Midbrain (tissue), 1 donor: Measurements from ENCODE around the gene LRRTM4.

Experiments used
- DNase-seq: peaks from one replicate; lab custom pipeline; 2025; lab: John Stamatoyannopoulos, UW

LRRTM4 gene

DNA sequence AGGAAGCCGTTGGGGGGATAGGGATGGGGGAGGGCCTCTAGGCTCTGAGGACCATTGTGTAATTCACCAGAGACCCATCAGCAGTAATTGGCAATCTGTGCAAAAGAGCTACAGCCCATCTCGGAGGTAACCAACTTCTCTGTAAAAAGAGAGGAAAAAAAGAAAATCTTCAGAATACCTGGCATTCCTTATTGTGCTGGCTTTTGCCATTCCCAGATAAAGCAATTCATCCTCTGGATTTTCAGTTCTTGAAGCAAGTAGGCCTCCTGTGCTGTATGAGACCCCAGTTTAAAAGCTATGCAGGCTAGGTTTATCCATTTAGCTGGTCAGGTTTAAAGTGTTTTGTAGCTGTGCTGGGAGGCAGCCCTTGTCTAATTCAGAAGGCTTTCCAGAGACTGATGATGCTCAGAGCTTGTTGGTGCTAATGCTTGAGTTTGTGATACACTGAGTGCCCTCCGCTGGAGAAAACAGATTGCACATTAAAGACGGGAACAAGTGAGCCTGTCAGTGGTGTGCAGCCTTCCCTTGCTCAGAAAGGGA lies at the start of gene LRRTM4:
Gene LRRTM4 (minus strand): TSS at position 446 of the 540 bp plus-strand sequence.
- peak; percentile 79 for DNase-seq

DNA sequence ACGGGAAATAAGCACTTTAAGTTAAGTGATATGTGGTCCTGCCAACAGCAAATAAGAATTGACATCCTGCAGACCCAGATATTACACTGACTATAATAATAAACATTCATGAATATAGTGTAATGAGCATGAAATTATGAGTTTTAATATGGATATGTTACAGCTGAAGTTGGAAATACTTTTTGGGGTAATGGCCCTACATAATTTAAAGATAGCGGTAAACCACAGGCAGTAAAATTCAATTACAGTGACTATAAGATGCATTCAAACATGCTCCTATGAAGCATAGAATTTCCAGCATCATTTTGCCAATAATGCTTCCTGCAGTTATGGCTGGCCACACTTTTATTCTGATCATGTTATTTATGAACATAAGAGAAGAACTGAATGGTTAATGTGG lies 49.4 kb upstream of the LRRTM4 start:
- no peak for DNase-seq

DNA sequence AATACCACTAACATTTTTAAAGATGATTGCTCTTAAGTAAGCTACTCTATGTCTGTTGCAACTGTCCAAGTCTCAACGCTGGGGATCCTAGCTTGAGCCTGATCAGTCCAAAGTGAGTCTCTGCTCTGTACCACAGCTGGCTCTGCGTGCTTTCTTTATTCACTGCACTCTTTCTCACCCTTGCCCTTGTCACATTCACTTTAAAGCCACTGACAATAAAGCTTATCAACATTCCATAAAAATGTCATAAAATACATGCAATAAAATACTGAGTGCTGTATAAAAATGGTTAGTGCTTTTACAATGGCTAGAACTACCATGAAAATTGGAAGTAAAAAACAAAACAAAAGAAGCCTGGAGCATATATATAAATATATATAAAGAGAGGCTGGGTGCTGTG lies 45.5 kb upstream of the LRRTM4 start:
- DNase-seq = no peak

- no peak for DNase-seq
These were observed 44.4 kb upstream of the LRRTM4 start for GRCh38 chr2:77566582-77566981.

DNA sequence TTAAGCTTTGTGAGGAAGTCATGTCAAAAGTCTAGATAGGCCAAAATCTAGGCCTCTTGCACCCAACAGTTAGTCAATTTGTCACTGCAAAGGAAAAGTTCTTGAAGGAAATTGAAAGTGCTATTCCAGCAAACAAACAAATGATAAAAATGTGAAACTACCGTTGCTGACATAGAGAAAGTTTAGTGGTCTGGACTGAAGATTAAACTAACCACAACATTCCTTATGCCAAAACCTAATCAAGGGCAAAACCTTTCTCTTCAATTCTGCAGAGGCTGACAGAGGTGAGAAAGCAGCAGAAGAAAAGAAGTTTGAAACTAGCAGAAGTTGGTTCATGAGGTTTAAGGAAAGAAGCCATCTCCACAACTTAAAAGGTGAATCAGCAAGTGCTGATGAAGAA lies 44.0 kb upstream of the LRRTM4 start:
- no peak for DNase-seq

DNA sequence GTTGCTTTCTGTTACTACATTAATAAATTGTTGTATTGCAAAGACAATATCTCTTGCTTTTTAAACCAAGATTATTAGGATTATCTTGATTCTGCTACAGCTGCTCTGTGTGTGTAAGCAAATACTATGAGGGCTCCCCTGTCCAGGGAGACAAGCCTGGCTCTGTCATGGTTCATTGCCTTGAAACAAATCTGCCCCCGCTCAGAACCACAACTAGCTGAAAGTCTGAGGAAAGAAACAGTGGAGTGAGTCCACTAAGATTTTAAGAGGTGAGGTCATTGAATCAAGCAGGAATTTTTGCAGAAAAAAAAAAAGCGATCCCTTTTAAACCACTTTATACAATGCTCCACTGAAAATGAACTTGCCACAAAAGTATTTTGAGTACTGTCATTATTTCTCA lies 30.8 kb upstream of the LRRTM4 start:
- DNase-seq = no peak

GRCh38 chr2:77538031-77538430 lies 15.9 kb upstream of the LRRTM4 start:
- no peak for DNase-seq

GRCh38 chr2:77522888-77523287 lies 712 bp upstream of the LRRTM4 start:
- DNase-seq = no peak

DNA sequence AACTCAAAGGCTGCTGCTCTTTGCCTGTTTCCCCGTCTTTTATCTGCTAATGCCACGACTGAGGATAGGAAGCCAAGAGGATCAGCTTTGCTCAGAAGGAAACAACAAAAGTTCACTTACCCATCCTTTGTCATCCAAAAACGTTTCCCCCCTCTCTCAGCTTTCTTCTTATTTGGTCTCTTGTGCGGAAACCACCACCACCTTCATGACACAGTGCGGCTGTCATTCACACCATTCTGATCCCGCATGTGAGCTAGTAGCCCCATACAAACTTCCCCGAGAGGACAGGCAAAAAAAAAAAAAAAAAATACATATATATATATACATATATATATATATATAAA lies 656 bp downstream of the LRRTM4 start:
- DNase-seq = no peak

DNA sequence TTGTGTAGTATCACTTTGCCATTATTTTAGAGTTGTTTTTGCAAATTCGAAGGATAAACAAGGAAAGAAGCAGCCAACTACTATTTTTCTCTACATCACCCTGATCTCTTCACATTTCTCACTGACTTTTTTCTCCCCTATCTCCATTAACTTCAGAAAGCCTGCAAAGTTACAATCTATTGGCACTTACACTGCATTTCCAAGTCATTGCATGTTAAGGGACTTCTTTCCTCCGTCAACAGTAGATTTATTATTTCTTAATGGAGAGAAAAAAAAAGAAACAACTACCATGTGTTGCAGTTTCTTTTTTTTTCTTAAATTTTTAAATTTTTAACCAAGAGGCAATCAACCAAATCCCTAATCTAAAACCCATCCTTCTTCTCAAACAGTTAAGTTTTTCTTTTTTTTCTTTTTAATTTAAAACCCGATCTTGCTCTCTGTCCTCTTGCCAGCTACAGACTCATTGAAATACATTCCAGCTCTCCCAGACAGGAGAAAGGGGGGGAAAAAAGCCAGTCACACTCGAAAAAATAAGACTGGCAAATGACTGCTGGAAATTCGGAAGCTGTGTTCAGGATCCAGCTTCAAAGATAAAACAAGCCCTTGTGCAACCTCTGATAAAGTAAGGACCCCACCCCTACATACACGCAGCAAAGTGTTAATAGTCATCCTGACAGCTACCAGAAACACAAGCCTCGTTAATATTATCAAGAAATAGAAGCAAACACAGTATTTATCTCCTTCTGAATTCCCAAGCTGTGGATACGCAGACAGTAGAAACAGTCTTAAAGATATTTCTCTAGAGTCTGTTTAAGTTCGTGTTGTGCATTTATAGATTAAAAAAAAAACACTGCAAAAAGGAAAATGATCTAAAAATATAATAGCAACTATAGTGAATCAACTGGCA lies 1.3 kb downstream of the LRRTM4 start:
- DNase-seq = no peak

DNA sequence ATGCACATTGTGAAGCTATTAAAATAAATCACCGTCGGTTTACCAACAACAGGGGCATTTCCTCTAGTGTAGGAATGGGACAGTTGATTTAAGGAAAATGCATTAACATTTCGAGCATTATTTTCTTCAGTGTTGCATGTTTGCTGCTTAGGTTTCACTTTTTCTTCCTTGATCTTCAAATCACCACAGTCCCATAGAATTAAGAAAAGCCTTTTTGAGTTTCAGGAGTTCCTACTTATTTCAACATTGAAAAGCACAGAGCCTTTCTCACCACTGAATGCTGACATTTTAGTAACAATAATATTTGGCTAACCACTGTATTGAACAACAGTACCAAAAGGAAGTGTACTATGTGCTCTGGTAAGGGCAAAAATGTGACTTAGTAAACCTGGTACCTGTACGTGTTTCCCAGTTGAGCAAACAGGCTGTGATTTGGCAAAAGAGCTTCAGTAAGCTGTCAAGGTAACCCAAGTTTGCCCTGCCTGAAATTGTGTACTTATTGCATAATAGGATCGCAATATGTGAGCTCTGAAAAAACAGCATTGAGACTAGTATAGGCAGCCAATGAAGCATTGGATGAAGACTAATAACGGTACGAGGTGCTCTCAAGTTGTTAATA lies 2.2 kb downstream of the LRRTM4 start:
- DNase-seq = no peak

GRCh38 chr2:77519164-77519887 lies 2.9 kb downstream of the LRRTM4 start:
- no peak for DNase-seq

- no peak for DNase-seq
These were observed 3.9 kb downstream of the LRRTM4 start for GRCh38 chr2:77518311-77518710.

DNA sequence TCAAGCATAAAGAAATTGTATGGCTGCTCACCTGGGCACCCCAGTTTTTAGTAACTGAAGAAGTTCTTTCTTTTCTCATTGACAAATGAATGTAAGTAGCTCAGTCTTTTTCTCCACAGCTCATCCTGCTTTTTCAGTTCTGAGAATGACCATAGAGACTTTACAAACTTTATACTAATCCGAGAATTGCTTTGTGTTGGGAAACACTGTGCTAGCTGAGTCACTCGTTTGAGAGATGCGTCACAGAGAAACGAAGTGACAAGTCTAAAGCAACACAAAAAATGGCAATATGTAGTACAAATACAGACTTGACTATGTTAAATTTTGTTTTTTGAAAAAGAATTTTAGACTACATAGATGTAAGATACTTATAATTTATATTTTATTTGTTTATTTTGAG lies 9.0 kb downstream of the LRRTM4 start:
- no peak for DNase-seq

DNA sequence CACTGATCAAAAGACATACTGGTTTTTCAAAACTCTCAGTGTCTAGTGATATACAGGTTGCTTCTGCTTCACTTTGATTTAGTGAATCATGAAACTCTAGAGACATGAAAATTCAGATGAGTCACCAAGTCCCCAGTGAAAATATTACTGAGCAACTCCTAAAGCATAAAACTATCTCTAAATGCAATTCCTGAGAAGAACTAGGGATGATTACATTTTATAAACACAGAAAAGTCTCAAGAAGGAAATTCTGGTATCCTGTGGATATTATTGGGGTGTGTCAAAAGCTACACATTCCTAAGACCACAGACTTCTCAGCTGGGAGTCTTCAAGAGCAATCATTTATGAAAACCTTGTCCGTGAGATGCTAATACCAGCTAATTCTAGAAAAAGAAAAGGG lies 9.7 kb downstream of the LRRTM4 start:
- no peak for DNase-seq

DNA sequence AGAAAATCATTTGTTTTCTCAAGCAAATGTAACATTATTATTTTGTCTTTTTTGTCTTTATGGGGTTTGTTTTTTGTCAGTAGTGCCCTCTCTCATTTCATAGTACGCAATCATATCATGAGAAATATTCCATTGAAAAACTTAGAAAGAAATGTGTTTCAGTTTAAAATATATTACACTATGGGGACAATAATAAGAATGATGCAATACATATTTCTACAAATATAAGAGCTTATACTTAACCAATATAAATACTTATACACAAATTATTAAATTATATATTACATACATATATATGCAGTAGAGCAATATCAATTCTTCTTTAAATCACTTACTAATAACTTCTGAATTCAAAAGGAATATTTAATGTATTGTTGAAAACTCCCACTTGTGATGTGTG lies 13.7 kb downstream of the LRRTM4 start:
- DNase-seq = no peak

GRCh38 chr2:77507657-77508056 lies 14.5 kb downstream of the LRRTM4 start:
- DNase-seq = no peak

DNA sequence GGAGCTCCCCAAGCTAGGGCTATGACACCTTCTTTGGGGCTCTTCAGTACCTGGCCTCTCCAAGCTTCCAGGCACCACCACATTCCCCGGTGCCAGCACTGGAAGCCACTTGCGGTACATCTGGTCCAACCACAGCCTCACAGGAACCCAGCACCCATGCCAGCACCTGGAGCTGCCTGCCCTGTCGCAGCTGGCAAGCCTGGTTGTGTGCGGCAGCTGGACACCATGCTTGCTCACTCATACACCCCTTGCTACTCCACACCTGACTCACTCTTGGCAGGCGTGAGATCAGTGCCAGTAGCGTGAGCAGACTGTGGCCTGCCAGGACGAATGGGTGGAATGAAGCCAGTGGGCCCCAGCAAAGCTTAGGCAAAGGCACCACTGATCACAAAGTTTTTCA lies 34.0 kb downstream of the LRRTM4 start:
- DNase-seq = no peak

- DNase-seq = no peak
These were observed 34.9 kb downstream of the LRRTM4 start for GRCh38 chr2:77487074-77487803.

- DNase-seq = no peak
These were observed 38.1 kb downstream of the LRRTM4 start for GRCh38 chr2:77484026-77484425.

GRCh38 chr2:77479895-77480294 lies 42.3 kb downstream of the LRRTM4 start:
- DNase-seq = no peak

DNA sequence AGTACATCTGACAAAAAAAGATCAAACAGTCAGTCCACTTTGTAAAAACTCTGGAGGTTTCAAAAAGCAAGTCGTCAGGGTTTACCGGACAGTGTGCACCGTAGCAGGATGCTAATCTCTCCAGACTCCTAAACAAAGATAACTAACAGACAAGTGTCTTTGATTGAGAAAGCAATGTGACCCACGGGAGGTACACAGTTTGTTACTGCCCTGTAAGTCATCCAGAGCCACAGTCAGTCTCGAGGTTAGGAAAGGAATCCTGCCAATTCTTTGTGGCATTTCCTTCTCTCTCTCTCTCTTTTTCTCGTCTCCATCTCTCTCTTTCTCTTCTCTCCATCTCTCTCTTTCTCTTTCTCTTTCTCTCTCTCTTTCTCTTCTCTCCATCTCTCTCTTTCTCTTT lies 42.8 kb downstream of the LRRTM4 start:
- DNase-seq = no peak
